CD4-positive, alpha-beta T cell (primary cell): ENCODE data around the gene VIPR2. TPM values are rescaled to one million over a fixed set of nuclear protein-coding genes. Genes with fewer than 3 reads are reported as not detected.

Experiments used
- ATAC-seq: fragments of 200-7000 bp; cut with Tn5 transposase; one replicate; pipeline ENCODE4 v1.10.0; 2022; ENCODE audit warnings: mild to moderate bottlenecking; ENCODE audit not compliant: poor library complexity
- CTCF ChIA-PET: fragments of 350-600 bp; sonication (Branson Sonifier 250); formaldehyde crosslinking; loops from one replicate; lab custom pipeline; 2021; ENCODE audit warnings: antibody characterized with exemption, inconsistent platforms; lab: Charles Lee
- POLR2A ChIA-PET: fragments of 350-600 bp; sonication (Branson Sonifier 250); formaldehyde crosslinking; loops from one replicate; lab custom pipeline; 2021; ENCODE audit warnings: antibody characterized with exemption, inconsistent platforms; lab: Charles Lee
- DNase-seq, 14 experiments: peaks; one replicate each; pipeline ENCODE4 v3.0.0-alpha.2; 2013 to 2020; ENCODE audit warnings: mixed read lengths in 2 of 14
- H3K27ac ChIP-seq, 2 donors: one replicate each; pipeline versions ENCODE4 v1.5.1 to v1.7.0; 2013; ENCODE audit warnings: low read length in 2 of 2, low read depth in 1 of 2, mild to moderate bottlenecking in 1 of 2
- H3K27me3 ChIP-seq, 2 experiments: 1 replicate in 1 of 2; 2 replicates in 1 of 2; pipeline versions ENCODE4 v1.6.1 to v1.7.0; 2013; ENCODE audit warnings: low read length in 2 of 2, control low read depth in 1 of 2, mild to moderate bottlenecking in 1 of 2, moderate library complexity in 1 of 2; ENCODE audit not compliant: insufficient read depth in 2 of 2, control insufficient read depth in 1 of 2
- H3K36me3 ChIP-seq: one replicate; pipeline ENCODE4 v1.6.1; 2013; ENCODE audit warnings: low read length, control low read depth; ENCODE audit not compliant: insufficient read depth
- H3K4me1 ChIP-seq: one replicate; pipeline ENCODE4 v1.6.1; 2013; ENCODE audit warnings: low read length, control low read depth; ENCODE audit not compliant: insufficient read depth
- H3K4me3 ChIP-seq: one replicate; pipeline ENCODE4 v1.5.1; 2013; ENCODE audit warnings: mild to moderate bottlenecking, low read length, moderate library complexity
- H3K9me3 ChIP-seq, 2 experiments: 1 replicate in 1 of 2; 2 replicates in 1 of 2; pipeline versions ENCODE4 v1.6.1 to v1.7.0; 2013; ENCODE audit warnings: low read length in 2 of 2, mild to moderate bottlenecking in 2 of 2, control low read depth in 1 of 2, moderate library complexity in 1 of 2; ENCODE audit not compliant: control insufficient read depth in 1 of 2, insufficient read depth in 1 of 2
- H3K27ac Mint-ChIP-seq: one replicate; pipeline ENCODE4 v1.8.0; 2020; ENCODE audit warnings: mixed read lengths
- H3K27me3 Mint-ChIP-seq: one replicate; pipeline ENCODE4 v1.8.0; 2021; ENCODE audit warnings: mixed read lengths
- H3K36me3 Mint-ChIP-seq: one replicate; pipeline ENCODE4 v1.8.0; 2021; ENCODE audit warnings: low read depth, mixed read lengths
- H3K4me1 Mint-ChIP-seq: one replicate; pipeline ENCODE4 v1.8.0; 2021; ENCODE audit warnings: low read depth, mixed read lengths
- H3K4me3 Mint-ChIP-seq: one replicate; pipeline ENCODE4 v1.8.0; 2020; ENCODE audit warnings: mild to moderate bottlenecking, mixed read lengths
- H3K9me3 Mint-ChIP-seq: one replicate; pipeline ENCODE4 v1.8.0; 2020; ENCODE audit warnings: mixed read lengths
- intact Hi-C, 2 experiments: fragments of 100-400 bp; cut with DNase I in 1 of 2; cut with micrococcal nuclease in 1 of 2; formaldehyde crosslinking; loops; one replicate each; pipeline versions ENCODE4 v1.15.1 to v1.9.0; 2023 to 2025; cut with DNase I, micrococcal nuclease
- total RNA-seq, 174 experiments: library from RNA in 2 of 174; stranded (reverse) in 2 of 174; gene quantifications; one replicate each; pipeline ENCODE4 v1.2.3 and lab custom pipeline; 2021 to 2026
- TF ChIP-seq, protein P1 (sequence below): fragments of 200-600 bp; IDR thresholded peaks from one replicate; pipeline ENCODE4 v1.8.0; 2022; ENCODE audit warnings: antibody characterized with exemption, mild to moderate bottlenecking

The VIPR2 gene
- total RNA-seq, 2 experiments from 2014 or later, result 0.59 to 0.80 TPM

DNA sequence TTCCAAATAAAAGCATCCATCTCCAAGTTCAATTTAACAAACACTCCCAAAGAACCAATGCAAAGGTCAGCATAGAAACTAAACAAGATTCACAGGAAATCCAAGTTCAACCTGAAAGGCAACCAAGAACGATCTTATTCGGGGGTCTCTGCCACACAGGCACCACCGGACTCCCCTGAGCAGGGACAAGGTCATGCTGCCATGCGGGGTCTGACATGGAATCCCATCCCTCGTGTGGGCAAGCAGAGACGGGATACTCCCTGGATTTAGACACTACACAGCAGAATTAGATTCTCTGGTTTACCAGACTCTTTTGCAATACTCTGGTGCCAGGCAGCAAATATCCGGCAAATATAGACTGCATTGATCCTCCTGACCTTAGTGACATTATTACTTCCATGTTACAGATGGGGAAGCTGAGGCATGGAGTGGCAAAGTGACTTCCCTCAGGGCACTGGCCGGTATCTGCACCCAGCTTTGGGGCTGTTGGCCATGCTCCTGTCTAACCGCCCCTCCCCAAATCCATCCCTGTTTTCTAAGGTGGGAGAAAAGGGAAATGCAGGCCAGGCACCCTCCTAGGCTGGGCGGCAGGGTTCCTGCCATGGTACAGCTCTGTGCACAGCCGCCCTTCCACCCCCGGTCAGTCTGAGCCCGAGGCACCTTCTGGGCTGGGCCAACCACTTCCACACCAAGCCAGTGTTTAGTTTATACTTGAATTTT, 111.8 kb downstream of the VIPR2 start:
- Mint-ChIP-seq H3K36me3 (no peaks in the 10 kb centered on the region), H3K9me3 (no peaks in the 10 kb centered on the region), H3K27ac (no peak overlapping the region), H3K4me1 (peaks cover 7% of the 10 kb centered on the region), H3K4me3 (no peak overlapping the region), H3K27me3 (peaks cover 9% of the 10 kb centered on the region)
- POLR2A ChIA-PET, result no interaction called here
- CTCF ChIA-PET, result no interaction called here
- H3K4me1 ChIP-seq, result peaks cover 9% of the 10 kb centered on the region
- DNase-seq (no peak), ATAC-seq (no peak)
- no peak overlapping the region for H3K4me3 ChIP-seq
- H3K9me3 ChIP-seq, result peaks cover 0 to 14% of the 10 kb centered on the region in 2 experiments
- H3K27me3 ChIP-seq, result peaks cover 18 to 24% of the 10 kb centered on the region in 2 experiments
- no peaks in the 10 kb centered on the region for H3K36me3 ChIP-seq
- TF ChIP-seq, protein P1, sequence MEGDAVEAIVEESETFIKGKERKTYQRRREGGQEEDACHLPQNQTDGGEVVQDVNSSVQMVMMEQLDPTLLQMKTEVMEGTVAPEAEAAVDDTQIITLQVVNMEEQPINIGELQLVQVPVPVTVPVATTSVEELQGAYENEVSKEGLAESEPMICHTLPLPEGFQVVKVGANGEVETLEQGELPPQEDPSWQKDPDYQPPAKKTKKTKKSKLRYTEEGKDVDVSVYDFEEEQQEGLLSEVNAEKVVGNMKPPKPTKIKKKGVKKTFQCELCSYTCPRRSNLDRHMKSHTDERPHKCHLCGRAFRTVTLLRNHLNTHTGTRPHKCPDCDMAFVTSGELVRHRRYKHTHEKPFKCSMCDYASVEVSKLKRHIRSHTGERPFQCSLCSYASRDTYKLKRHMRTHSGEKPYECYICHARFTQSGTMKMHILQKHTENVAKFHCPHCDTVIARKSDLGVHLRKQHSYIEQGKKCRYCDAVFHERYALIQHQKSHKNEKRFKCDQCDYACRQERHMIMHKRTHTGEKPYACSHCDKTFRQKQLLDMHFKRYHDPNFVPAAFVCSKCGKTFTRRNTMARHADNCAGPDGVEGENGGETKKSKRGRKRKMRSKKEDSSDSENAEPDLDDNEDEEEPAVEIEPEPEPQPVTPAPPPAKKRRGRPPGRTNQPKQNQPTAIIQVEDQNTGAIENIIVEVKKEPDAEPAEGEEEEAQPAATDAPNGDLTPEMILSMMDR, result no peak
- no peak overlapping the region for H3K27ac ChIP-seq
- intact Hi-C loops, result no loop called here

DNA sequence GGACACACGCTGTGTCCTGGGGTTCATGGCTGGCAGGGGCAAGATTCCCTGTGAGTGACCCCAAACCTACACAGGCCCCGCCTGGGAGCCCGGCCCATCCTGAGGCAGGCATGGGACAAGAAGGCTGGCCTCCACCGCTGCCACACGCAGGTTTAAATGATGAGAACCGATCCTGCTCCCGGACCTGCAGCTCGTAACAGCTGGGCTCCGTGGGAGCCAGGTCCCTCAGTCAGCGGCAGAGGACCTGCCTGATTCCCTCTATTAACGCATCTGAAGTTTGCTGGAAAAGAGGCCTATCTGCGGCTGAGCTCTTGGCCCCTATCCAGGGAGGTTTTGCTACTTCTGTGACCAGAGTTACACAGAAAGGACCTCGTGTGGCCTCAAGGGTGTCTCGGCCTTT, 112.3 kb downstream of the VIPR2 start:
- H3K36me3 ChIP-seq, result no peaks in the 10 kb centered on the region
- ChIA-PET CTCF (no interaction called here), POLR2A (no interaction called here)
- peaks cover 18 to 24% of the 10 kb centered on the region in 2 experiments for H3K27me3 ChIP-seq
- peaks cover 0 to 14% of the 10 kb centered on the region in 2 experiments for H3K9me3 ChIP-seq
- H3K27me3 Mint-ChIP-seq, result peaks cover 12% of the 10 kb centered on the region
- H3K27ac Mint-ChIP-seq, result no peak overlapping the region
- TF ChIP-seq, protein P1, result no peak
- peaks cover 9% of the 10 kb centered on the region for H3K4me1 ChIP-seq
- intact Hi-C loops, result no loop called here
- H3K36me3 Mint-ChIP-seq, result no peaks in the 10 kb centered on the region
- no peak for ATAC-seq
- H3K4me1 Mint-ChIP-seq, result peaks cover 7% of the 10 kb centered on the region
- no peak overlapping the region for H3K4me3 ChIP-seq
- DNase-seq, result peak in 1 of 14 experiments; percentile 10
- no peaks in the 10 kb centered on the region for H3K9me3 Mint-ChIP-seq
- no peak overlapping the region for H3K4me3 Mint-ChIP-seq
- no peak overlapping the region for H3K27ac ChIP-seq

GRCh38 chr7:159031750-159032149, 112.9 kb downstream of the VIPR2 start:
- DNase-seq (peak in 1 of 14 experiments; percentile 19), ATAC-seq (no peak)
- intact Hi-C loops, result no loop called here
- Mint-ChIP-seq H3K27ac (no peak overlapping the region), H3K4me3 (no peak overlapping the region), H3K27me3 (peaks cover 13% of the 10 kb centered on the region), H3K36me3 (no peaks in the 10 kb centered on the region), H3K9me3 (no peaks in the 10 kb centered on the region), H3K4me1 (peaks cover 10% of the 10 kb centered on the region)
- peaks cover 10% of the 10 kb centered on the region for H3K4me1 ChIP-seq
- no peaks in the 10 kb centered on the region for H3K36me3 ChIP-seq
- ChIA-PET CTCF (no interaction called here), POLR2A (no interaction called here)
- H3K4me3 ChIP-seq, result no peak overlapping the region
- TF ChIP-seq, protein P1, result no peak
- H3K27me3 ChIP-seq, result peaks cover 18 to 24% of the 10 kb centered on the region in 2 experiments
- H3K9me3 ChIP-seq, result peaks cover 0 to 14% of the 10 kb centered on the region in 2 experiments
- H3K27ac ChIP-seq, result no peak overlapping the region
